OCI-LY7 (cell line): ENCODE measurements around the gene FLNA. TPM values are rescaled to one million over a fixed set of nuclear protein-coding genes. Genes with fewer than 3 reads are reported as not detected.
A peak's percentile ranks its signal among the peaks of the same experiment; 100 is the strongest.

Experiments used
- BruUV-seq: library from RNA; stranded (reverse); fragments of 400-500 nt; replicated peaks from 2 replicates; lab custom pipeline; 2021; lab: Mats Ljungman, UMichigan
- CTCF ChIA-PET: fragments of 300-600 bp; sonication (Branson Sonifier 250); formaldehyde crosslinking; loops from one replicate; lab custom pipeline; 2022; ENCODE audit warnings: antibody characterized with exemption; ENCODE audit not compliant: unreplicated experiment; lab: Charles Lee
- POLR2A ChIA-PET: fragments of 300-600 bp; sonication (Branson Sonifier 250); formaldehyde crosslinking; loops from one replicate; lab custom pipeline; 2022; ENCODE audit warnings: antibody characterized with exemption; lab: Charles Lee
- DNase-seq: peaks from one replicate; pipeline ENCODE4 v3.0.0-alpha.2; 2015; ENCODE audit warnings: low spot score
- H2AFZ ChIP-seq: fragments of 200-600 bp; sonication (generic), shearing (Covaris generic); 2 replicates; pipeline ENCODE4 v1.6.1; 2014; ENCODE audit warnings: mild to moderate bottlenecking, antibody characterized with exemption, low read length, moderate library complexity
- H3K27ac ChIP-seq: fragments of 200-600 bp; sonication (generic); 2 replicates; pipeline ENCODE4 v1.5.1; 2014; ENCODE audit warnings: mixed run types, low read depth, mild to moderate bottlenecking, moderate library complexity, low read length, inconsistent platforms; ENCODE audit not compliant: poor library complexity, severe bottlenecking
- H3K36me3 ChIP-seq: fragments of 200-600 bp; sonication (generic); 2 replicates; pipeline ENCODE4 v1.6.1; 2014; ENCODE audit warnings: mild to moderate bottlenecking, antibody characterized with exemption, low read length, moderate library complexity, mixed read lengths; ENCODE audit not compliant: insufficient read depth
- H3K4me1 ChIP-seq: fragments of 200-600 bp; sonication (generic); 2 replicates; pipeline ENCODE4 v1.5.1; 2014; ENCODE audit warnings: mild to moderate bottlenecking, low read length; ENCODE audit not compliant: insufficient read depth, poor library complexity, severe bottlenecking
- H3K4me2 ChIP-seq: fragments of 200-600 bp; sonication (generic); 2 replicates; pipeline ENCODE4 v1.6.1; 2014; ENCODE audit warnings: mild to moderate bottlenecking, low read length
- H3K4me3 ChIP-seq: fragments of 200-600 bp; sonication (generic); 2 replicates; pipeline ENCODE4 v1.5.1; 2014; ENCODE audit warnings: mild to moderate bottlenecking, low read depth, low read length; ENCODE audit not compliant: poor library complexity, severe bottlenecking
- H3K79me2 ChIP-seq: fragments of 200-600 bp; sonication (generic); 2 replicates; pipeline ENCODE4 v1.6.1; 2016; ENCODE audit warnings: low read depth, mild to moderate bottlenecking, low read length, moderate library complexity, mixed read lengths; ENCODE audit not compliant: insufficient read depth
- H3K9me2 ChIP-seq: fragments of 200-600 bp; sonication (generic); 2 replicates; pipeline ENCODE4 v1.6.1; 2016; ENCODE audit warnings: mild to moderate bottlenecking, low read length, mixed read lengths; ENCODE audit not compliant: insufficient read depth
- H3K9me3 ChIP-seq: fragments of 200-600 bp; sonication (generic); 2 replicates; pipeline ENCODE4 v1.6.1; 2014; ENCODE audit warnings: mild to moderate bottlenecking, mixed run types, low read length, mixed read lengths
- H4K20me1 ChIP-seq: fragments of 200-600 bp; sonication (generic); 2 replicates; pipeline ENCODE4 v1.6.1; 2014; ENCODE audit warnings: mild to moderate bottlenecking, antibody characterized with exemption, low read length, moderate library complexity, mixed read lengths; ENCODE audit not compliant: insufficient read depth
- CTCF ChIP-seq: fragments of 200-600 bp; sonication (generic); conservative IDR thresholded peaks from 2 replicates; pipeline ENCODE4 v1.5.1; 2014; ENCODE audit warnings: mild to moderate bottlenecking, antibody characterized with exemption, low read length, moderate library complexity, mixed read lengths
- EZH2phosphoT487 ChIP-seq: fragments of 200-600 bp; sonication (generic); IDR thresholded peaks from 2 replicates; pipeline ENCODE4 v1.6.1; 2018; ENCODE audit warnings: low read depth, borderline replicate concordance, mild to moderate bottlenecking, mixed run types, antibody characterized with exemption, low read length, moderate library complexity, mixed read lengths
- intact Hi-C: fragments of 100-400 bp; cut with micrococcal nuclease; formaldehyde crosslinking; loops from one replicate; pipeline ENCODE4 v1.10.0; 2022; ENCODE audit not compliant: unreplicated experiment
- total RNA-seq, 2 experiments: library from RNA; depleted of rRNA in 1 of 2; stranded (reverse); fragments of >200 nt in 1 of 2; shearing (Covaris generic) in 1 of 2; gene quantifications; 2 replicates each; pipeline ENCODE4 v1.2.3, GENCODE V29; 2014 to 2022

The FLNA gene
- total RNA-seq, 2 experiments from 2014 or later: 78.8 to 97.7 TPM

GRCh38 chrX:154349979-154350378, 24.5 kb downstream of the FLNA start:
- peaks cover 42% of the 10 kb centered on the region for H3K36me3 ChIP-seq
- H2AFZ ChIP-seq: no peak overlapping the region
- H3K4me1 ChIP-seq: no peaks in the 10 kb centered on the region
- no peak overlapping the region for H3K4me3 ChIP-seq
- no peaks in the 10 kb centered on the region for H3K9me3 ChIP-seq
- CTCF ChIA-PET: interaction anchor here (0.7 kb wide), 1 partner anchor 52 kb away, joined by 4 read pairs; no protein-coding TSS in a partner anchor
- H3K9me2 ChIP-seq: no peaks in the 10 kb centered on the region
- H3K27ac ChIP-seq: no peak overlapping the region
- BruUV-seq: no TSS peak
- TF ChIP-seq EZH2phosphoT487 (no peak), CTCF (no peak)
- POLR2A ChIA-PET: no interaction called here
- no peaks in the 10 kb centered on the region for H3K79me2 ChIP-seq
- DNase-seq: no peak
- H3K4me2 ChIP-seq: no peak overlapping the region
- intact Hi-C loops: no loop called here
- H4K20me1 ChIP-seq: no peaks in the 10 kb centered on the region

GRCh38 chrX:154349359-154349935, 25.0 kb downstream of the FLNA start:
- Histone ChIP-seq H3K9me2 (no peaks in the 10 kb centered on the region), H4K20me1 (no peaks in the 10 kb centered on the region), H3K4me2 (no peak overlapping the region), H3K4me3 (no peak overlapping the region), H3K9me3 (no peaks in the 10 kb centered on the region), H3K27ac (no peak overlapping the region), H3K36me3 (peaks cover 36% of the 10 kb centered on the region), H3K79me2 (no peaks in the 10 kb centered on the region), H2AFZ (no peak overlapping the region), H3K4me1 (no peaks in the 10 kb centered on the region)
- no TSS peak for BruUV-seq
- no peak for DNase-seq
- ChIA-PET POLR2A (no interaction called here), CTCF (interaction anchor here (0.7 kb wide), 1 partner anchor 53 kb away, joined by 4 read pairs; no protein-coding TSS in a partner anchor)
- no peak for TF ChIP-seq EZH2phosphoT487
- no peak for TF ChIP-seq CTCF
- intact Hi-C loops: no loop called here

- peaks cover 30% of the 10 kb centered on the region for H3K36me3 ChIP-seq
- CTCF ChIA-PET: no interaction called here
Observed at GRCh38 chrX:154348646-154349358, 25.6 kb downstream of the FLNA start.

More at GRCh38 chrX:154348646-154349358, 25.6 kb downstream of the FLNA start:
- Histone ChIP-seq H3K4me2 (no peak overlapping the region), H3K9me3 (no peaks in the 10 kb centered on the region), H3K9me2 (no peaks in the 10 kb centered on the region), H3K4me1 (no peaks in the 10 kb centered on the region), H3K79me2 (no peaks in the 10 kb centered on the region), H3K4me3 (no peak overlapping the region), H3K27ac (no peak overlapping the region), H4K20me1 (no peaks in the 10 kb centered on the region), H2AFZ (no peak overlapping the region)
- no peak for TF ChIP-seq CTCF
- TSS peak; percentile 80 for BruUV-seq
- DNase-seq: no peak
- POLR2A ChIA-PET: no interaction called here
- intact Hi-C loops: no loop called here
